H1 (cell line): ENCODE data around the gene SAMD4A. TPM values are rescaled to one million over a fixed set of nuclear protein-coding genes. Genes with fewer than 3 reads are reported as not detected.

Experiments used
- CTCF ChIA-PET: fragments of 300-600 bp; sonication (Branson Sonifier 250); formaldehyde crosslinking; loops from one replicate; lab custom pipeline; 2021; ENCODE audit not compliant: partially characterized antibody; lab: Charles Lee
- POLR2A ChIA-PET: fragments of 300-600 bp; sonication (Branson Sonifier 250); formaldehyde crosslinking; loops from one replicate; lab custom pipeline; 2021; ENCODE audit warnings: inconsistent platforms; ENCODE audit not compliant: partially characterized antibody; lab: Charles Lee
- DNase-seq, 2 experiments: peaks; one replicate each; pipeline versions ENCODE4 v3.0.0 to v3.0.0-alpha.2; 2010 to 2022; ENCODE audit warnings: low spot score in 2 of 2, low read depth in 1 of 2, mixed read lengths in 1 of 2
- FAIRE-seq: peaks from 2 replicates; lab custom pipeline; 2011; peaks lifted over from hg19 to GRCh38; lab: Jason Lieb, UNC
- H2AFZ ChIP-seq: 2 replicates; pipeline ENCODE4 v1.8.1; 2012; ENCODE audit warnings: low read length, inconsistent platforms
- H2AK5ac ChIP-seq: 2 replicates; pipeline ENCODE4 v1.6.1; 2013; ENCODE audit warnings: low read depth, low read length
- H2BK120ac ChIP-seq: replicated peaks from 2 replicates; pipeline ENCODE3; 2013; ENCODE audit warnings: low read depth, low read length, inconsistent platforms
- H2BK12ac ChIP-seq: 2 replicates; pipeline ENCODE4 v1.6.1; 2013; ENCODE audit warnings: low read depth, low read length
- H2BK15ac ChIP-seq: 2 replicates; pipeline ENCODE4 v1.6.1; 2013; ENCODE audit warnings: low read length
- H2BK20ac ChIP-seq: 2 replicates; pipeline ENCODE4 v1.6.1; 2013; ENCODE audit warnings: low read length
- H2BK5ac ChIP-seq: 2 replicates; pipeline ENCODE4 v1.6.1; 2013; ENCODE audit warnings: low read depth, low read length
- H3K14ac ChIP-seq: 2 replicates; pipeline ENCODE4 v1.6.1; 2013; ENCODE audit warnings: inconsistent platforms; ENCODE audit not compliant: insufficient read length
- H3K18ac ChIP-seq: 2 replicates; pipeline ENCODE4 v1.6.1; 2013; ENCODE audit warnings: low read length; ENCODE audit errors: extremely low read depth
- H3K23ac ChIP-seq: 2 replicates; pipeline ENCODE4 v1.6.1; 2013; ENCODE audit warnings: inconsistent platforms; ENCODE audit not compliant: insufficient read length
- H3K23me2 ChIP-seq: 2 replicates; pipeline ENCODE4 v1.6.1; 2013; ENCODE audit warnings: low read depth, low read length
- H3K27ac ChIP-seq: 2 replicates; pipeline ENCODE4 v1.6.1; 2011; ENCODE audit warnings: low read depth, low read length, inconsistent platforms
- H3K27me3 ChIP-seq, 4 experiments: replicated peaks in 1 of 4; 1 replicate in 1 of 4; 2 replicates in 3 of 4; pipeline versions ENCODE4 v1.6.1 to v1.8.1; 2011 to 2013; ENCODE audit warnings: low read length in 3 of 4, mild to moderate bottlenecking in 3 of 4, inconsistent platforms in 2 of 4, mixed read lengths in 2 of 4, moderate library complexity in 1 of 4; ENCODE audit not compliant: control insufficient read depth in 3 of 4, insufficient read depth in 3 of 4; ENCODE audit errors: extremely low read depth in 1 of 4
- H3K36me3 ChIP-seq, 4 experiments: 2 replicates each; pipeline versions ENCODE4 v1.6.1 to v1.8.1; 2011 to 2013; ENCODE audit warnings: mild to moderate bottlenecking in 4 of 4, low read length in 3 of 4, moderate library complexity in 2 of 4, control low read depth in 1 of 4, inconsistent platforms in 1 of 4; ENCODE audit not compliant: insufficient read depth in 4 of 4, control insufficient read depth in 2 of 4
- H3K4ac ChIP-seq: replicated peaks from 2 replicates; pipeline ENCODE3; 2013; ENCODE audit warnings: low read length, low read depth, mixed read lengths, inconsistent platforms; ENCODE audit not compliant: insufficient read length
- H3K4me1 ChIP-seq, 4 experiments: replicated peaks in 1 of 4; 1 replicate in 1 of 4; 2 replicates in 3 of 4; pipeline versions ENCODE4 v1.6.1 to v1.8.1; 2011 to 2013; ENCODE audit warnings: low read length in 3 of 4, inconsistent platforms in 2 of 4, mixed read lengths in 1 of 4; ENCODE audit not compliant: insufficient read depth in 4 of 4, control insufficient read depth in 3 of 4
- H3K4me2 ChIP-seq, 2 experiments: 2 replicates each; pipeline versions ENCODE4 v1.6.1 to v1.8.1; 2011 to 2013; ENCODE audit warnings: low read depth in 2 of 2, low read length in 2 of 2, control low read depth in 1 of 2, inconsistent platforms in 1 of 2, mild to moderate bottlenecking in 1 of 2; ENCODE audit not compliant: insufficient read depth in 1 of 2
- H3K4me3 ChIP-seq, 4 experiments: fragments of 200-600, 300-600 bp in 1 of 4; sonication (generic), shearing (Covaris generic), sonication (Bioruptor Twin) in 1 of 4; 2 replicates each; pipeline versions ENCODE4 v1.5.1 to v1.8.1; 2011 to 2016; ENCODE audit warnings: low read length in 4 of 4, low read depth in 3 of 4, control low read depth in 2 of 4, inconsistent platforms in 2 of 4, mild to moderate bottlenecking in 2 of 4, mixed read lengths in 1 of 4, moderate library complexity in 1 of 4; ENCODE audit not compliant: insufficient read depth in 2 of 4; ENCODE audit errors: extremely low read depth in 1 of 4
- H3K56ac ChIP-seq: replicated peaks from 2 replicates; pipeline ENCODE3; 2013; ENCODE audit warnings: low read depth, mild to moderate bottlenecking, mixed read lengths, low read length, inconsistent platforms; ENCODE audit not compliant: insufficient read length
- H3K79me1 ChIP-seq: 2 replicates; pipeline ENCODE4 v1.6.1; 2013; ENCODE audit warnings: low read depth, low read length, control low read depth
- H3K79me2 ChIP-seq, 2 experiments: 2 replicates each; pipeline versions ENCODE4 v1.6.1 to v1.8.1; 2012 to 2013; ENCODE audit warnings: low read length in 2 of 2, mild to moderate bottlenecking in 2 of 2, inconsistent platforms in 1 of 2; ENCODE audit not compliant: insufficient read depth in 2 of 2, control insufficient read depth in 1 of 2
- H3K9ac ChIP-seq, 4 experiments: replicated peaks in 1 of 4; 1 replicate in 1 of 4; 2 replicates in 3 of 4; pipeline versions ENCODE4 v1.6.1 to v1.8.1; 2011 to 2013; ENCODE audit warnings: low read depth in 3 of 4, low read length in 3 of 4, control low read depth in 2 of 4, mild to moderate bottlenecking in 2 of 4, moderate library complexity in 2 of 4, inconsistent platforms in 1 of 4; ENCODE audit errors: extremely low read depth in 1 of 4
- H3K9me3 ChIP-seq, 2 experiments: 2 replicates each; pipeline versions ENCODE4 v1.6.1 to v1.8.1; 2012 to 2013; ENCODE audit warnings: mild to moderate bottlenecking in 2 of 2, moderate library complexity in 2 of 2, control low read depth in 1 of 2, inconsistent platforms in 1 of 2, low read depth in 1 of 2, low read length in 1 of 2, mixed read lengths in 1 of 2; ENCODE audit not compliant: insufficient read depth in 2 of 2
- H4K20me1 ChIP-seq, 2 experiments: replicated peaks in 1 of 2; 2 replicates each; pipeline versions ENCODE3 to v1.8.1; 2011 to 2013; ENCODE audit warnings: inconsistent platforms in 2 of 2, low read length in 2 of 2, mild to moderate bottlenecking in 1 of 2; ENCODE audit not compliant: insufficient read depth in 2 of 2, control insufficient read depth in 1 of 2
- H4K5ac ChIP-seq: 2 replicates; pipeline ENCODE4 v1.6.1; 2013; ENCODE audit warnings: low read length, low read depth, mixed read lengths, inconsistent platforms; ENCODE audit not compliant: insufficient read length
- H4K8ac ChIP-seq: 2 replicates; pipeline ENCODE4 v1.8.0; 2013; ENCODE audit warnings: mild to moderate bottlenecking, moderate library complexity, low read length, inconsistent platforms; ENCODE audit not compliant: insufficient read depth; ENCODE audit errors: extremely low read depth
- H4K91ac ChIP-seq: replicated peaks from 2 replicates; pipeline ENCODE3; 2013; ENCODE audit warnings: low read length, mixed read lengths, inconsistent platforms; ENCODE audit not compliant: insufficient read length
- EP300 ChIP-seq, 2 experiments: IDR thresholded peaks; 1 replicate in 1 of 2; 2 replicates in 1 of 2; pipeline ENCODE4 v1.6.1; 2011 to 2012; ENCODE audit warnings: low read depth in 2 of 2, low read length in 2 of 2, mild to moderate bottlenecking in 2 of 2, borderline replicate concordance in 1 of 2, inconsistent platforms in 1 of 2, moderate library complexity in 1 of 2
- RFX5 ChIP-seq: IDR thresholded peaks from 2 replicates; pipeline ENCODE4 v1.6.1; 2011; ENCODE audit warnings: low read depth, low read length, improper control_type of control experiment, borderline replicate concordance
- TAF1 ChIP-seq: IDR thresholded peaks from 2 replicates; pipeline ENCODE4 v1.6.1; 2011; ENCODE audit warnings: mild to moderate bottlenecking, low read depth, low read length
- WGBS, 2 experiments: shearing (Covaris generic) in 1 of 2; methylation state at CpG; one replicate each; pipeline versions ENCODE4 v1.1.6 to v1.1.7; 2013 to 2015; ENCODE audit warnings: low lambda C conversion rate in 2 of 2, mixed read lengths in 2 of 2, inconsistent platforms in 1 of 2, low coverage in 1 of 2, missing lambda C conversion rate in 1 of 2; ENCODE audit not compliant: insufficient replicate concordance in 2 of 2, insufficient coverage in 1 of 2, insufficient read length in 1 of 2; ENCODE audit errors: extremely low coverage in 1 of 2, missing lambda C conversion rate in 1 of 2; 5-methylcytosine and 5-hydroxymethylcytosine counted together
- polyA plus RNA-seq, 7 experiments: library from polyadenylated mRNA; depleted of rRNA in 3 of 7; stranded (reverse) in 5 of 7; unstranded in 2 of 7; fragments of >200 nt in 5 of 7; fragments of 200-250 nt in 2 of 7; gene quantifications; 1 replicate in 5 of 7; 2 replicates in 1 of 7; 4 replicates in 1 of 7; pipeline versions ENCODE4 v1.2.1 to v1.2.3, GENCODE V29; 2011 to 2013; ENCODE audit warnings: missing spikeins in 2 of 7, mixed read lengths in 2 of 7
- total RNA-seq: library from RNA; stranded (reverse); fragmentation: NEBNext Ultra II Directional; extraction: Animal tissue kit (Norgen Biotek cat#: 25700); gene quantifications from 2 replicates; pipeline ENCODE4 v1.2.1, GENCODE V29; 2021

The SAMD4A gene
- total and polyA plus RNA-seq, 2 of the 8 experiments (the other 6 are each of a cell fraction or from before 2014, with no cell fraction given): 2.4 to 12.3 TPM

GRCh38 chr14:54654605-54655004 lies 87.7 kb downstream of the SAMD4A start:
- H3K4me2 ChIP-seq: no peak overlapping the region
- H3K9ac ChIP-seq: no peak overlapping the region
- no peak overlapping the region for H2BK120ac ChIP-seq
- peaks cover 5 to 20% (median 9%) of the 10 kb centered on the region in 4 experiments; a peak in 6 of 7 replicates for H3K4me1 ChIP-seq
- H2BK15ac ChIP-seq: 0 out of 2 replicates have a peak overlapping the region, but pooled peaks have one; percentile 31
- CTCF ChIA-PET: interaction anchor here (0.8 to 3.4 kb wide), 10 partner anchors 8 to 167 kb away, joined by 3 to 18 read pairs (median 3); partner anchors contain the start of gene SAMD4A
- no peaks in the 10 kb centered on the region for H4K20me1 ChIP-seq
- no peak for TF ChIP-seq RFX5
- TF ChIP-seq TAF1: no peak
- TF ChIP-seq EP300 (IDR thresholded peaks at IDR 0.05; ENCODE audit: borderline replicate concordance in 1 of 2, low read depth in 2 of 2, low read length in 2 of 2): no peak
- no peak overlapping the region for H3K27ac ChIP-seq
- FAIRE-seq: no peak
- no peaks in the 10 kb centered on the region for H3K9me3 ChIP-seq
- no peak overlapping the region for H2BK5ac ChIP-seq
- H2AFZ ChIP-seq: no peak overlapping the region
- H4K5ac ChIP-seq: no peak overlapping the region
- DNase-seq: no peak
- H3K4me3 ChIP-seq: no peak overlapping the region
- H3K36me3 ChIP-seq: no peaks in the 10 kb centered on the region
- H3K27me3 ChIP-seq: no peaks in the 10 kb centered on the region
- H3K23me2 ChIP-seq: no peaks in the 10 kb centered on the region
- no peak overlapping the region for H2BK20ac ChIP-seq
- POLR2A ChIA-PET: interaction anchor here (1.0 kb wide), 1 partner anchor 11 kb away, joined by 3 read pairs; no protein-coding TSS in a partner anchor
- H3K79me1 ChIP-seq: peaks cover 3% of the 10 kb centered on the region; the same call in 1 of the 2 replicates
- H3K18ac ChIP-seq: peak overlapping the region; percentile 20; the same call in 1 of the 2 replicates
- H3K56ac ChIP-seq: no peak overlapping the region
- H3K4ac ChIP-seq: no peak overlapping the region
- no peak overlapping the region for H4K91ac ChIP-seq
- WGBS, 2 experiments: 86% methylated on average over 2 of the region's 2 CpGs; no CpG with 5 or more reads in 1 of the 2 experiments
- H3K23ac ChIP-seq: no peak overlapping the region
- H3K79me2 ChIP-seq: no peaks in the 10 kb centered on the region
- H2AK5ac ChIP-seq: 0 out of 2 replicates have a peak overlapping the region, but pooled peaks have one; percentile 78
- peak overlapping the region; percentile 78; the same call in 1 of the 2 replicates for H2BK12ac ChIP-seq
- H4K8ac ChIP-seq: no peak overlapping the region
- H3K14ac ChIP-seq: no peak overlapping the region
